GM21717 (cell line): Measurements from ENCODE around the gene WNT7B.

Experiments used
- ATAC-seq: cut with Tn5 transposase; IDR thresholded peaks from one replicate; pipeline ENCODE4 v1.9.1; 2021; ENCODE audit warnings: mild to moderate bottlenecking, moderate library complexity; ENCODE audit not compliant: unreplicated experiment

The WNT7B gene

DNA sequence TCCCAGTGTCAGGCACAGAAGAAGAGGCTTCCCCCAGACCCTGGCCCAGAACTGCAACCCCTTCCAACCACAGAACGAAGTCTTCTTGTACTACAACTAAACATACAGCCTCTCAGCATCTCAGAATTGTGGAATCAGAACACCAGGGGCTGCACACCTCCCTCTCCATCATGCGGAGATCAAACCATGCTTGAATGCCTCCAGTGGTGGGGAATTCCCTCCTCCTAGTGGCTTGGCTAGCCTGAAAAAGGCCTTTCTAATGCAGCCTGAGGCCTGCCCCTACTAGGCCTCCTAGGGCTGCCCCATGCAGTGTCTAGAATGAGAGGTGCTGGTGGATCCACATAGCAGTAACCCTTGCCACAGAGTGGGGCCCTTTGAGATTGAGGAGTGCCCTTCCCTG is 62.7 kb downstream of the WNT7B start:
- no peak for ATAC-seq

GRCh38 chr22:45912910-45913309 is 64.1 kb downstream of the WNT7B start:
- no peak for ATAC-seq

DNA sequence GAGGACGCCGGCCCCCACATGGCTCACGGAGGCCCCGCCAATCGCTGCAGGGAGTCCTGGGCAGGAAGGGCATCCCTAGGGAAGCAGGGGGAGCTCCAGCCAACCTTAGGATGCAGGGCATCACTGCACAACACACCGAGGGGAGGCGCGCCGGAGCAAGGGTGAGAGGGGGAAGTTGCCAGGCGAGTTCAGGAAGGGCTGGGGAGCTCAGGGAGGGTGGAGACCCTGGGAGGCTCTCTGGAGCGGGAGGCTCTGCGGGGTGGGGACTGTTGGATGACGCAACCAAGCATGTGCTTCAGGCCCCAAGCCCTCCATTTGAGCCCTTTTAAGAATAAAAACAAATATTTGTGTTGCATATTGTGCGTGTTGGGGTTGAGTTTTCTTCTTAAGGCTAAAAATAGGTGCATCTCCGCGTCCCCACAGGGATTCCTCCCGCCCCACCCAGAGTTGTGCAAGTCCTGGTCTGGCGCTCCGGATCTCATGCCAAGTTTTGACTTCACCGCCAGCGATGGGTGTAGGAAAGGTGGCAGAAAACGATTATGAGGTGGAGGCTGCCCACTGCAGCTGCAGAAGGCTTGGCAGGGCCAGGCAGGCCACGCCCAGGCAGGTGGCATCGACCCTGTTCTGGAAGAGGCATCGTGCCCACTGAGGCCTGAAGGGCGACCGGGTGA is 65.2 kb downstream of the WNT7B start:
- ATAC-seq: no peak

DNA sequence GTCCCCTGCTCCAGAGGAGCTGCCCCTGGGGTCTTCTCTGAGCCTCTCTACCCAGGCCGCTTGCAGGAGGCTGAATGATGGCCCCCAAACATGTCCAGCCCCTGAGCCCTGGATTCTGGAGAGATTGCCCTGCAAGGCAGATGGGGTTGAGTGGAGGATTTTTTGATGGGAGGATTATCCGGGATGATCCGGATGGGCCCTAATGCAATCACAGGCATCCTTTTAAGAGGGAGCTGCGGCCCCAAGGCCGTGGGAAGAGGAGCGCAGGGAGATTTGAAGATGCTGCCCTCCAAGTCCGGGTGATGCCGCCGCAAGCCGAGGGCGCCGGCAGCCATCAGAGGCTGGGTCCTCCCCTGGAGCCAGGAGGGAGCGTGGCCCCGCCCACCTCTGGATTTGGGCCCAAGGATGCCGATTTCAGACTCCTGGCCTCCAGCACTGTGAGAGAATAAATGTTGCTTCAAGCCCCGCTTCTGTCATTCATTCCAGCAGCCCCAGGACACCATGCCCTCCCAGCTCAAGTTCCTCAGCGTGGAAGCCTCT is 66.0 kb downstream of the WNT7B start:
- ATAC-seq: no peak

- ATAC-seq: no peak
Measured at GRCh38 chr22:45908961-45909360, 68.0 kb downstream of the WNT7B start.

DNA sequence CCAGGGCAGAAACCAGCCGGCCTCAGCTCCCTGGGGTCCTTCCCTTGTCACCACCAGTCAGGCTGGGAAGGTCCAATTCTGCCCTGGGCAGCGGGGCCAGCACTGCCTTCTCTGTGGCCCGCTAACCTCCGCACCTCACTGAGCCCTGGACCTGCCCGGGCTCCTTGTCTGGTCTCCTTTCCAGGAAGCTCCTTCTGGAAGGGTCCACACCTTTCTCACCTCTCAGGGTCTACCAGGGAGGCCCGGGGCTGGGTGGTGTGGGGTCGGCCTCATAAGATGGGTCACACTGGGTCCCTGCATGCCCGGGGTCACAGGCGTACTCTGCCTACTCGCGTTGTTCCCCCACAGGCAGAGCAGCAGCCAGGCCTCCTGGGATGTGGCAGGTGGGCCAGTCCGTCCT is 69.0 kb downstream of the WNT7B start:
- no peak for ATAC-seq

DNA sequence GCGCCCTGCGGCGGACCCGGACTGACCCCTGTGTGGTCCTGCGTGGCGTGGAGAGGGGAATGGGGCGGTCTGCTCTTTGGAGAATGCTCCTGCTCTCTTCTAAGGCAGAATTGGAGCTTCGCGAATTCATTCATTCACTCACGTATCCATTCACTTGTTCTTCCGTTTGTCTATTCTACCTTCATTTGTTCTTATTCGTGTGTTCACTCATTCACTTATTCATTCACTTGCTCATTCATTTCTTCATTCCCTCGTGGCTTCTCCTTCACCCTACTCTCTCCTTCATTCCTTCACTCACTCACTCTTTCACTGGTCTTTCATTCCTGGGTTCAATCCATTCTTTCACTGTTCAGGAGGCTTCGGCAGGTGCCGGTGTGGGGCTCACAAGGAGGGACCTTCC is 69.6 kb downstream of the WNT7B start:
- no peak for ATAC-seq

- ATAC-seq: no peak
Measured at GRCh38 chr22:45906946-45907345, 70.0 kb downstream of the WNT7B start.

DNA sequence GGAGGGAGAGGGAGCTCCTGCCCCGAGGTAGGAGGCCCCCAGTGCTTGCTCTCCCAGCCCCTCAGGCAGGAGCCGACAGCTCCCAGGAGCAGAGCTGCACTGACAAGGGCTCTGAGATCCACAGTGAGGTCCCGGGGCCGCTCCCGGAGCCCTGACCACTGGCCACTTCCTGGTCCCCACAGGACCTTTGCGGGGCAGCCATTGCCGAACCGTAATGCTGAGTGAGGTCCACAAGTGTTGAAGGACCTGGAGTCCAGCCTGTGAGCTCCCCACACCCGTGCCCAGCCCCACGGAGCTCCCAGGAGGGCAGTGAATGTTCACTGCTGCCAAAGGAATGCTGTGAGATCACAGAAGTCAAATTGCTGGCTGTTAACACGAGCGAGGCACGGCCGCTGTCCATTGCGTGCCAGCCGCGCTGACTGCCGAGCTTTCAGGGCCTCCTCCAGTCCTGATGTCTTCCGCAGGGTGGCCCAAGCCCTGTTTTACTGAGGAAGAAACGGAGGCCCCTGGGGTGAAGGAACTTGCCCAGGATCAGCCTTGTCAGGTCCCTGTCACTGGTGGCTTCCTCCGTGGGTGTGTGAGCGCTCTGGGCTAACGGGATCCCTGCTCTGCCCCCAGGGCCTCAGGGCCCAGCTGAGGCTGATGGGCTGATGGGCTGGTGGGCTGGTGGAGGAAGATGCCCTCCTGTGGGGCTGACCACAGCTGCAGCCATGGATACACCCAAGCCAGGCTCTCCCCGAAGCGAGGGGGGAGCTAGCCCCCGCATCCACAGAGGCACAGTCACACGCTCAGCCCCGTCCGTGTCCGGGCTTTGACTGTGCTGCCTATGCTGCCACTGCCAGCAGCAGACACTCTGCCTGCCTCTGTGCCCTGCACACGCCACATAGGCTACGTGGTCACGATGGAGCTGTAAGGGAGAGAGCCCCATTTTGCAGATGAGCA is 70.8 kb downstream of the WNT7B start:
- no peak for ATAC-seq

DNA sequence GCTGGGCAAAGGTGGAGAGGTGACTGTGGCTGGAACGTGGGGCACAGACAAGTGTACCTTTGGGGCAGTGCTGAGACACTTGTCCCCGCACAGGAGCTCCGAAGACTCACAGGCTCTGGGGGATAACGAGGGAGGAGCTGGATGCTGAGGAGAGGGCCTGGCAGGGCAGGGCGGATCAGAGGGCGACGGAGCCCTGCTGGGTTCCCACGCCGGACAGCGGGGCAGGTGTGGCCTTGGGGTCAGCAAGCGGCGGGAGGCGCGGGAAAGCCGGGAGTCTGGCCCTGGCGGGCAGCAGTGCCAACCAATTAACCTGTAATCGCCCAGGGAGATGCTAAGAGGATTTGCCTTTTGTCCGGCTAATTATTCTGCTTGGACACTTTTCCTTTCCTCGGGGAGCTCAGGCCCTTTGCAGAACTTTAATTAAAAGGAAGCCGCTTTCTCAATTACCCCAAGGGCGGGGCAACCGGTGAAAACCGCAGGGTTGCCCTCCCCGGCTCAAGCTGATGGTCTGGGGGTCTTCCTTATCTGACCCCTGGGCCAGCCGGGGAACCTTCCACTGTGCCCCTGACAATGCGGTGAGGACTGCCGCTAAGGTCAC is 71.5 kb downstream of the WNT7B start:
- no peak for ATAC-seq

- ATAC-seq: no peak
Measured at GRCh38 chr22:45904236-45904635, 72.7 kb downstream of the WNT7B start.

DNA sequence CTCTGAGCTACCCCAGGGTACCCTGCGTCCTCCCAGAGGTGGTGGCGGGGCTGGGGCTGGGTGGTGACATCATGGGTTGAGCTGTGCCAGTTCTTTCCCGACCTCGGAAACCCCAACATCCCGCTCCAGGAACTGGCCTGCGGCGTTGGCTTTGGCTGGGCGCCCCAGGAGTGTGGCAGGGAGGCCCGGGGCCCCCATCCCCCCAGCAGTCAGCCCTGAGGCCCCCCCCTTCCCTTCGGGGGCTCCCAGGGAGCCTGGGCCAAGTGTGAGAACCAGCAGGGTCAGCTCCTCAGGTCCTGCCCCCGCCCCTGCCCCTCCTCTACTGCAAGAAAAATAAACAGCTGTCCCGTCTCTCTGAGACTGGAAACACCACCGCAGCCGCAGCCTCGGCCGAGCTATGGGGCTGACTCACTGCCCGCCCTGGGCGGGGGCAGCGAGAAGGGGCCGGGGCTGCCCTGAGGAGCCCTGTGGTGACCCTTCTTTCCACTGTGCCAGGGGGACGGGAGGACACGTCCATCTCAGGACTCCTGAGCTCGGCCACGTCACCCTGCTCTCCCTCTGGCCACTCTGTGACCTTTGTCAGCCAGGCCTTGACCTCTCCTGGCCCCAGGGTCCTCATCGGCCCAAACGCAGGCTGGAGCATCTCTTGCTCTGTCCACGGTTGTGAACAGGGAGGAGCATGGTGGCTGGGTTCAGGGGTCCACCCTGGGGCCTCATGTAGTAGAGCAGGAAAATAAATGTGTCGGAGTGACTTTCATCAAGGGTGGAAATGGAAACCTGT is 73.4 kb downstream of the WNT7B start:
- no peak for ATAC-seq

DNA sequence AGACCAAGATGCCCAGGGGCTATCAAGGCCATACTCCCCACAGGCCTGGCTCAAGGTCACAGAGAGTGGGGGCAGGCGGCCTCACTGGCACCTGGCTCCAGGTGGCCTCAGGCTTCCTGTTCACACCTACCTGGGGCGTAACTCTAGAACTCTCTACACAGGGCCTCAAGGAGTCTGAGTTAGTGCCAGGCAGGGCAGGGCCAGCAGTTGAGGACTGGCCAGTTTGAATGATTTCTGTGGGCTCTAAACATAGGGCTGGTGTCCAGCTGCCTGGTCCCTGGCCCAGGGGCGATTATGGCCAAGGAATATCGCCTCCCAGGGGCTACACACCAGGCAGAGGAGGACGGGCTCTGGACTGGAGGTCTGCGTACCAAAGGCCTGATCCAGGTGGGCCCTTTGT is 79.2 kb downstream of the WNT7B start:
- no peak for ATAC-seq

DNA sequence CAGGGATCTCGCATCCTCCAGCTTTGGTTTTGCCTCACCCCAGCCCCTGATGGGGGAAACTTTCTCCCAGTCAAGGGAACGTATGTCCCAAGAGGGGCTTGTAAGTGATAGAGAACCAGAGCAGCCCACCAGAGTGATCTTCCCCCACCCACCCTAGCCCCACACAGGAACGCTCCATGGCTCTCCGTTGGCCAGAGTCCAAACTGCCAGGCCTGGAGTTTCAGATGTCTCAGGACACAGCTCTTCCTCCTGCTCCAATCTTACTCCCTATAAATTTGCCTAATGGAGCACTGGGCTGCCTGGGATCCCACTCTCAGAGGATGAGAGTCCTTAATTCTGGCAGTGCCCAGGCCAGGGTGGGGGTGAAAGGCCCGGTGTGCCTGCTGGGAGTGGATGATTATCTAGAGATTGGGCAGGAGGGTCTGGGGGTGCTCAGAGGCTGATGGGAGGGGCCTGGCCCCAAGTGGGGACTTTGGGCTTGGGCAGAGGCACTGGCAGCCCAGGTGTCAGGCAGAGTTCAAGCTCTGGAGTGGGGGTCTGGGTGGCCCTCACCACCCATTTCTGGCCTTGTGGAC is 79.9 kb downstream of the WNT7B start:
- no peak for ATAC-seq

DNA sequence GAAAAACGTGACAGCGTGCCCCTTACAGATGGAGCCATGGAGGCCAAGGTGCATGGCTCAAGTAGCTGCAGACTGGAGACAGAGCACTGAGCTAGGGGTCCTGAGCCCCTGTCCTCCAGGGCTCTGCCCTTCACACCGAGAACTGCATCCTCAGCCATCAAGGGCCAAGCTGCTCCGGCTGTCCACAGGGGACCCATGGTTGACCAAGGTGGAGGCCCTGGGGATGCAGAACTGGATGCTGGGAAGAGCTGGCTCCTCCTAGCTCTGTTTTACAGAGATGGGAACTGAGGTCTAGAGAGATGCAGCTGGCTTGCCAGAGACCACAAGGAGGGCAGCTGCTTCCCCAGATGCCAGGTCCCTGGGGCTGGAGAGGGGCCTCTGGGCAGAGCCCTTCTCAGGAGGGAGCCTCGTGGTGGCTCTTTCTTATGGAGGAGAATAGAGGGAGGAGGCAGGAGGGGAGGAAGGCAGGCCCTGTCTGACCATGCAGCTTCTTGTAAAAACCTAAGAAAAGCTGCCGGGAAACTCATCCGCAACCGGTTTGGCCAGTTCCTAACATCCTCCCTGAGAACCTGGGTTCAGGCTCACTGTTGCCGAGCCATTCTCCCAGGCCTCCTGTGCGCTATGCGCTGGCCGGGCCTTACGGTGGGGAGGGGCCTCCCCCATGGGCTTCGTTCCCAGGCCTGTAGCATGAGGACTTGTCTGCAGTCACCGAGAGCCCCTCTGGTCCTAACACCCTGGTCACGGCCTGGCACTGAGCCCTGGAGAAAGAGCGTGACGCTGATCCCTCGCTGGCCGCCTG is 80.6 kb downstream of the WNT7B start:
- ATAC-seq: no peak

- no peak for ATAC-seq
Measured at GRCh38 chr22:45895436-45896152, 81.4 kb downstream of the WNT7B start.

DNA sequence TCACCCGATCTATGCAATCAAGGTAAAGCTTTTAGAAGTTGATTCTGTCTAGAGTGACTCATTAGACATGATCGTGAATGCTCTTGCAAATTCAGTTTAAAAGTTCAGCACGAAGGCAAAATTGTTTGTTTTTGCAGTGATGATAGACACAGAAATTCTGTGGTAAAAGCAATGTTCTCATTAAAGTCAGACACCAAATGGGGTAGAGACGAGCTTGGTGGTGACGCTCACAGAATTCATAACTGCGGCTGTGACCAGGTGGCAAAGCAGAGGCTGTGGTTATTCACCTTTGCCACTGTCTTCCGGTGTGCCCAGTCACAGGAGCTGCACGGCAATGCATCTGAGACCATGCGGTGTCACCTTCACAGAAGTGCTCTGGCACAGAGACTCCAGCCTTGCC is 83.4 kb downstream of the WNT7B start:
- ATAC-seq: no peak

- ATAC-seq: no peak
Measured at GRCh38 chr22:45892681-45893461, 84.1 kb downstream of the WNT7B start.
